WTC11 (cell line): ENCODE results near the gene PALM2AKAP2. TPM values are rescaled to one million over a fixed set of nuclear protein-coding genes. Genes with fewer than 3 reads are reported as not detected.

Experiments used
- ATAC-seq: fragments of 200-7000 bp; cut with Tn5 transposase; 2 replicates; pipeline ENCODE4 v1.10.0; 2021; ENCODE audit warnings: mild to moderate bottlenecking, moderate library complexity
- CTCF ChIA-PET: fragments of 300-600 bp; sonication (Branson Sonifier 250); formaldehyde crosslinking; loops from one replicate; lab custom pipeline; 2021; ENCODE audit warnings: antibody characterized with exemption; lab: Charles Lee
- POLR2A ChIA-PET: fragments of 350-600 bp; sonication (Branson Sonifier 250); formaldehyde crosslinking; loops from one replicate; lab custom pipeline; 2021; ENCODE audit warnings: antibody characterized with exemption; lab: Charles Lee
- DNase-seq: peaks from one replicate; pipeline ENCODE4 v3.0.0; 2021; ENCODE audit warnings: low spot score
- H3K27ac Mint-ChIP-seq: 2 replicates; pipeline ENCODE4 v1.8.0; 2021; ENCODE audit warnings: mixed read lengths
- H3K27me3 Mint-ChIP-seq: 2 replicates; pipeline ENCODE4 v1.8.0; 2021; ENCODE audit warnings: low read depth, mild to moderate bottlenecking, moderate library complexity, mixed read lengths
- H3K36me3 Mint-ChIP-seq: 2 replicates; pipeline ENCODE4 v1.8.0; 2021; ENCODE audit warnings: mixed read lengths
- H3K4me1 Mint-ChIP-seq: 2 replicates; pipeline ENCODE4 v1.8.0; 2022; ENCODE audit warnings: mixed read lengths
- H3K4me3 Mint-ChIP-seq: 2 replicates; pipeline ENCODE4 v1.8.0; 2021; ENCODE audit warnings: mild to moderate bottlenecking, moderate library complexity, mixed read lengths
- H3K9me3 Mint-ChIP-seq: 2 replicates; pipeline ENCODE4 v1.8.0; 2021; ENCODE audit warnings: mixed read lengths
- AFF4 ChIP-seq: sonication (generic); formaldehyde crosslinking; IDR thresholded peaks from 2 replicates; pipeline ENCODE4 v1.8.1; 2023; ENCODE audit warnings: mild to moderate bottlenecking, missing genetic modification reagents, borderline replicate concordance
- ARID4B ChIP-seq: sonication (generic); formaldehyde crosslinking; IDR thresholded peaks from 2 replicates; pipeline ENCODE4 v1.8.0; 2023; ENCODE audit warnings: missing genetic modification reagents, mild to moderate bottlenecking, borderline replicate concordance
- ATF6 ChIP-seq: sonication (generic); formaldehyde crosslinking; IDR thresholded peaks from 2 replicates; pipeline ENCODE4 v1.8.1; 2023; ENCODE audit warnings: mild to moderate bottlenecking, missing genetic modification reagents
- CREB1 ChIP-seq: sonication (generic); formaldehyde crosslinking; IDR thresholded peaks from 2 replicates; pipeline ENCODE4 v1.8.0; 2023; ENCODE audit warnings: mild to moderate bottlenecking, missing genetic modification reagents
- ETV6 ChIP-seq: sonication (generic); formaldehyde crosslinking; IDR thresholded peaks from 2 replicates; pipeline ENCODE4 v1.8.1; 2022; ENCODE audit warnings: mild to moderate bottlenecking, missing genetic modification reagents
- GTF2I ChIP-seq: fragments of 250-450 bp; sonication (Bioruptor Pico); conservative IDR thresholded peaks from 2 replicates; pipeline ENCODE4 v1.4.0; 2021; ENCODE audit warnings: mild to moderate bottlenecking
- IRF1 ChIP-seq: sonication (generic); formaldehyde crosslinking; IDR thresholded peaks from 2 replicates; pipeline ENCODE4 v1.8.0; 2023; ENCODE audit warnings: missing genetic modification reagents
- JUN ChIP-seq: sonication (generic); formaldehyde crosslinking; IDR thresholded peaks from 2 replicates; pipeline ENCODE4 v1.8.0; 2023; ENCODE audit warnings: mild to moderate bottlenecking, missing genetic modification reagents
- NFATC4 ChIP-seq: fragments of 250-450 bp; sonication (Bioruptor Pico); IDR thresholded peaks from 2 replicates; pipeline ENCODE4 v1.9.0; 2021; ENCODE audit warnings: mild to moderate bottlenecking
- NR3C1 ChIP-seq: sonication (generic); formaldehyde crosslinking; conservative IDR thresholded peaks from 2 replicates; pipeline ENCODE4 v1.8.1; 2023; ENCODE audit warnings: low read depth, mild to moderate bottlenecking, missing genetic modification reagents
- PRDM15 ChIP-seq: sonication (generic); formaldehyde crosslinking; IDR thresholded peaks from 2 replicates; pipeline ENCODE4 v1.8.0; 2022; ENCODE audit warnings: missing genetic modification reagents
- STAT6 ChIP-seq: sonication (generic); formaldehyde crosslinking; conservative IDR thresholded peaks from 2 replicates; pipeline ENCODE4 v1.8.1; 2023; ENCODE audit warnings: mild to moderate bottlenecking, low read depth, missing genetic modification reagents, moderate library complexity
- USF1 ChIP-seq: sonication (generic); formaldehyde crosslinking; IDR thresholded peaks from 2 replicates; pipeline ENCODE4 v1.8.0; 2022; ENCODE audit warnings: mild to moderate bottlenecking, missing genetic modification reagents
- ZNF425 ChIP-seq: fragments of 250-450 bp; sonication (Bioruptor Pico); conservative IDR thresholded peaks from 2 replicates; pipeline ENCODE4 v1.9.0; 2021; ENCODE audit warnings: mild to moderate bottlenecking
- total RNA-seq: library from RNA; stranded (reverse); gene quantifications from 3 replicates; pipeline ENCODE4 v1.2.3, GENCODE V29; 2021

PALM2AKAP2 gene
- total RNA-seq, 1 experiment from 2014 or later = 7.0 TPM

GRCh38 chr9:109770101-109770500 lies 9.9 kb upstream of the PALM2AKAP2 start:
- Mint-ChIP-seq H3K27ac (no peak overlapping the region), H3K4me3 (no peak overlapping the region), H3K27me3 (no peaks in the 10 kb centered on the region; the same call in 1 of the 2 replicates), H3K9me3 (peaks cover 4% of the 10 kb centered on the region), H3K4me1 (peaks cover 61% of the 10 kb centered on the region), H3K36me3 (no peaks in the 10 kb centered on the region)
- POLR2A ChIA-PET = no interaction called here
- TF ChIP-seq ARID4B (CRISPR knock-in tag) (no peak), JUN (CRISPR knock-in tag) (no peak), NR3C1 (CRISPR knock-in tag) (no peak), PRDM15 (CRISPR knock-in tag) (no peak), IRF1 (CRISPR knock-in tag) (no peak), GTF2I (no peak), CREB1 (CRISPR knock-in tag) (no peak), USF1 (CRISPR knock-in tag) (no peak), AFF4 (CRISPR knock-in tag) (no peak)
- CTCF ChIA-PET = no interaction called here
- DNase-seq (no peak), ATAC-seq (no peak)

- peak; percentile 11 for DNase-seq
- peak; percentile 34 for ATAC-seq
- ChIA-PET CTCF (no interaction called here), POLR2A (no interaction called here)
- Mint-ChIP-seq H3K36me3 (no peaks in the 10 kb centered on the region), H3K27ac (no peak overlapping the region), H3K4me1 (peaks cover 52% of the 10 kb centered on the region), H3K27me3 (no peaks in the 10 kb centered on the region; the same call in 1 of the 2 replicates), H3K9me3 (peaks cover 4% of the 10 kb centered on the region), H3K4me3 (no peak overlapping the region)
- TF ChIP-seq ATF6 (CRISPR knock-in tag) (no peak), ETV6 (CRISPR knock-in tag) (no peak), ZNF425 (CRISPR knock-in tag) (no peak), STAT6 (CRISPR knock-in tag) (no peak), NFATC4 (CRISPR knock-in tag) (no peak)
Observed at GRCh38 chr9:109771087-109771486, 8.9 kb upstream of the PALM2AKAP2 start.
